ENCODE measurements around the gene HIC1.
"Not testable (repeated sequence)": the region's sequence is repeated elsewhere in the genome, so short reads cannot be mapped to it uniquely, and the experiment has no call there.

The HIC1 gene, protein sequence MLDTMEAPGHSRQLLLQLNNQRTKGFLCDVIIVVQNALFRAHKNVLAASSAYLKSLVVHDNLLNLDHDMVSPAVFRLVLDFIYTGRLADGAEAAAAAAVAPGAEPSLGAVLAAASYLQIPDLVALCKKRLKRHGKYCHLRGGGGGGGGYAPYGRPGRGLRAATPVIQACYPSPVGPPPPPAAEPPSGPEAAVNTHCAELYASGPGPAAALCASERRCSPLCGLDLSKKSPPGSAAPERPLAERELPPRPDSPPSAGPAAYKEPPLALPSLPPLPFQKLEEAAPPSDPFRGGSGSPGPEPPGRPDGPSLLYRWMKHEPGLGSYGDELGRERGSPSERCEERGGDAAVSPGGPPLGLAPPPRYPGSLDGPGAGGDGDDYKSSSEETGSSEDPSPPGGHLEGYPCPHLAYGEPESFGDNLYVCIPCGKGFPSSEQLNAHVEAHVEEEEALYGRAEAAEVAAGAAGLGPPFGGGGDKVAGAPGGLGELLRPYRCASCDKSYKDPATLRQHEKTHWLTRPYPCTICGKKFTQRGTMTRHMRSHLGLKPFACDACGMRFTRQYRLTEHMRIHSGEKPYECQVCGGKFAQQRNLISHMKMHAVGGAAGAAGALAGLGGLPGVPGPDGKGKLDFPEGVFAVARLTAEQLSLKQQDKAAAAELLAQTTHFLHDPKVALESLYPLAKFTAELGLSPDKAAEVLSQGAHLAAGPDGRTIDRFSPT

DNA sequence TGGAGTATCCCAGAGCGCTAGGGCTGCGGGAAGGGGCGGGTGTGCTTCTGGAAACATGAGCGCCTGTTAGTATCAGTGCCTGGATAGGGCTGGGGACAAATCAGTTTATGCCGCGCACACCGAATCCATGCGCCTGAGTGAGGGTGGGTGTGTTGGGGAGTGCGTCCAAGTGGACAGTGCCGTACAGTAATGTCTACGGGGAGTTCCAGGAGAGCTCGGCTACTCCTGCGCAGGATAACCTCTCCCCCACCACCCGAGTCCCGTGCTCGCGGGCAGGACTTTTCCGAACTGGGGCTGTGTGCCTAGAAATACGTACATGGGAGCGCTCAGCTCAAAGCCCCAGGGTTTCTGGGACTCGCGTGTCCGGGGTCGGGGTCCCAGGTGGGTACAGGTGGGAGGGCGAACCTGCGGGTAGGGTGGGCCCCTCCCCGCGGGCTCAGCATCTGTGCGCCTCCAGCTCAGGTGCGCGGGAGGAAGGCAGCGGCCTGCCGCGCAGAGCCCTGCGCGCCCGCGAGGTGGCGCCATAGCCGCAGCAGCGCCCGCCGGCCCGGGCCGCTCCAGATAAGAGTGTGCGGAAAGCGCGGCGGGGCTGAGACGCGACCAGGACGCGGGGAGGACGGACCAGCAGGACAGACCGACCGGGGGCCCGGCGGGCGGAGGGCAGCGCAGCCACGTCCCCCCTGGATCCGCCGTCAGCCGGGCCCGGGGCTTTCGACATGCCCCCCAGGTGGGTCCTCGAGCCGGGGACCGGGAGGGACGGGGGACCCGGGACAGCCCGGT, at the start of gene HIC1:
TSS of gene HIC1 (plus strand) at position 592 of the 780 bp plus-strand sequence. CDS start 1,588 bp downstream, outside the sequence.
- peak; percentile 68 to 71 for ATAC-seq

DNA sequence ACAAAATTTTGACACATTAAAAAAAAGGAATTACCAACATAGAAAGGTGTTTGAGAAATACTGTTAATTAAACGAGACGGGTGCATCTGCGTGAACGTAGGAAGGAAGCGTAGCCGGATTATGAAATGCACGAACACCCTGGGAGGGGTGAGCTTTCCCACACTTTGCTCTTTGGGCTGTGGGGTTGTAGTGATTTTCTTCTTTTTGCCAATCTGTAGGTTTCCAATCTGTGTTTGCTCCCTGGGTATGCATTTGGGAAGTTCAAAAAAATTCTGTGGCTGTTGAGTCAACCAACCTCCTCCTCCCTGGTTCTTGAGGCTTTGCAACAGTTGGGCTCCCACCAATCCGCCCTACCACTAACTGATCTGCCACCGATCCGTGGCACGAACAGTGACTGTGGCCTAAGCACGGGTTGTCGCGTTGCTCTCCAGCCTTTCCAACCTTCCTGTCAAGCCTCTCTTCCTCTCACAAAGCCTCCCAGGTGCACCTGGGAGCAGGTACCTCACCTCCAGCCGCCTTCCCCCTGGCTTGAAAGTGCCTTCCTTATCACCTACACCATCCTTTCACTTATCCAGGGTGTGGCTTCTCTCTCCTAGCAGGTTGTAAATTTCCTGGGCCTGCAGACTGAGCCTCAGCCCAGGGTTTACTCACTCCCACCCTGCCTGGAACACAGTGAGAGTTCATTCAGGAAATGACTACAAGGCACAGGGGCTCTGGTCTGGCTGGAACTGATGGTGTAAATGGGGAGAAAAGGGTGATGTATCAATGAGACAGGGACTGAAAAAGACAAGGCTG, 46.4 kb upstream of the HIC1 start:
- ATAC-seq, result no peak

DNA sequence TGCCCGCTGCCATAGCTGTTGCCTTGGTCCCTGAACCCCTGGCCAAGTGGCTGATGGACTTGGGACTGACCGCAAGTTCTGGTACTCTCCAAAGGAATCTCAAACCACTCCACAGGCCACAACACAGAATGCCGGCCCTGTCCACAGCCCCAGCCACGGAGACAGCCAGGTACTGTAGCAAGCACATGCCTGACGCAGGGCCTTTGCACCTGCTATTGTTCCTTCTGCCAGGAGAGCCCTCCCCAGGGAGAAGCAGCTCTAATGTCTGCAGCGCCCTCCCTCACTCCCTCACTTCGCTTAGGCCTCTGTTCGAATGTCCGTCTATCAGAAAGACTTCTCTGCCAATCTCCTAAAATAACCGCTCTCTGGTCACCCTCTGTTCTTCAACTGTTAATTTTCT, 45.2 kb upstream of the HIC1 start:
- ATAC-seq, result no peak

DNA sequence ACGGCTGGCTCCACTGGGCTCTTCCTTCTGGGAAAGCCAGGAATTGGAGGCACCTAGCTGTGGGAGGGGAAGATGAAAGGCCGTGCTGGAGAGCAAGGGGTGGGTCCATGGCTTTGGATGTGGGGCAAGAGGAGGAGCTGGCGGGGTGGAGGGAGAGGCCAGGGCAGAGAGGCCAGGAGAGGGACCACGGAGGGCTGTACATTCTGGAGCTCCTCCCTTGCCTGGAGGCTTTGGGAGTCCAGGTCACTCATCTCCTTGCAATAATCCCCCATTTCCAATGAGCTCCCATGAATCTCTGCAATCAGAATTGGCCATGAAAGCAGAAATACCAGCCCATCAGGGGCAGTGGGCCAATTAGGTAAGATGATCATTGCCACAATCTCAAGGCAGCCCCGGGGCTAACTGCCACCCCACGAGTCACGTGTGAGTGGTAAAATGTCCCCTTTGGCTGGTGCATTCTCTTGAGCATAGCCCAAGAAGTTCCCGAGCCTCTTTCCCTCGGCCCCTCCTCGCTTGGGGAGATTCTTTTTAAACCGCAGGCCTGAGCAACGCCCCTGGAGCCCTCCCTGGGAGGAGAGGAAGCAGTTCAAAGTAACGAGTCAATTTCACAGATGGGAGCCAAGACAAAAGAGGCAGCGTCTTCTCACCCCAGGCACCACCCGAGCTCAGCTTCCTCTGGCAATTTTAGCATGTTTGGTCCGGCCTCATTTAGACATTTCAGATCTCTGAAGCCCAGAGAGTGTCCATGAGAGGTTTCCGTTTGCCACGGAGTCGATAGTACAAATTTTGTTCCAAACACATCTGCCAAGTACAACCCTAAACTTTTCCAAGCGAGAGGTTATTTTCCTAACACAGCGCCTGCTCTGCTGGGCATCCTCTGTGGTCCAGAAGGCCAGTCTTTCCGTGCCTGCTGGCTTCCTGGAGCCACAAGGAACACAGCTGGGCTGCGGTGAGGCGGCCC, 43.2 kb upstream of the HIC1 start:
- no peak for ATAC-seq

DNA sequence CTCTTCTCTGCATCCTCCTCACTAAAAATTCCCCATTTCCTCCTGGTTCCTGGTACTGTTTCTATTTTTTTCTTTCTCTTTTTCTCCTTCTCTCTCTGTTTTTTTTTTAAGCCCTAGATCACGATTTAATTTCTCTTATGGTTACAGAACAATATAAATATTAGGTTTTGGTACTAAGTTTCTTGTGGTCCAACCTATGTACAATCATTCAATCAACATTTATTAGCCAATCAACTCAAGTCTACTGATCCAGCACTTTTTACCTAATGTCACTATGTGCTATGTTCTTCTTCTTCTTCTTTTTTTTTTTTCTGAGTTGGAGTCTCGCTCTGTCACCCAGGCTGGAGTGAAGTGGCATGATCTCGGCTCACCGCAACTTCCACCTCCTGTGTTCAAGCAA, 42.4 kb upstream of the HIC1 start:
- ATAC-seq, result no peak

DNA sequence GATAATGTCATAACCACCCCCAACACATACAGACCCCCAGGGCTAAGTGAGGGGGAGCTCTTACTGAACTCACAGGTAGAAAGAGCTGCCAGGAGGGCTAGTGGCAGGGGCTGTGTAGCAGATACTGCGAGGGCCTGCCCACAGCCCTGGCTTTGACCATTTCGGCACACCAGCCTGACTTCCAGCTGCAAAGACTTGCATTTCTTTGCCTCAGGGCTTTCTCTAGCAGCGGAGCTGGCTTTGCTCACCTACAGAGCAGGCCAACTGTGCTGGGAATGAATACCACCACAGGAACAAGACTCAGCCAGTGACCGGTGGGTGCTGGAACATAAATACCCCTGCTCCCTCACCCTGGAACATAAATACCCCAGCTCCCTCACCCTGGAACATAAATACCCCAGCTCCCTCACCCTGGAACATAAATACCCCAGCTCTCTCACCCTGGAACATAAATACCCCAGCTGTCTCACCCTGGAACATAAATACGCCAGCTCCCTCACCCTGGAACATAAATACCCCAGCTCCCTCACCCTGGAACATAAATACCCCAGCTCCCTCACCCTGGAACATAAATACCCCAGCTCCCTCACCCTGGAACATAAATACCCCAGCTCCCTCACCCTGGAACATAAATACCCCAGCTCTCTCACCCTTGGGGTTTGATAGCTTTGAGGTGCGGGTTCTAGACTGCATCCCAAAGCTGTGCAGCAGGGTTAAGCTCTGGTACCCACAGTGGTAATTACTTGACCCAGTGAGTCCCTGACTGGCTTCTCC, 41.5 kb upstream of the HIC1 start:
- not testable (repeated sequence) for ATAC-seq

DNA sequence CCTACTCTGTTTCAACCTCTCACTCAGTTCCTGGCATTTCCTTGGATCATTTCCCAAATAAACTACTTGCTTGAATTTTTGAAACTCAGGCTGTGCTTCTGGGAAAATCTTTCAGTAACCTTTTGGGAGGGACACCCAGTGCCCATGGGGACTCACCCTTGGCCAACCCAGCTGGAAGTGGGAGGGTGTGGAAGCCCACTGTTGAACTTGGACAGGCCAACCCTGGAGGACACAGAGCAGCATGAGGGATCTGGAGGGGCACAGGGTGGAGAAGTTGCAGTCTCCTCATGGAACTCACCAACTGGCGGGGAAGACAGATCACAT, 40.9 kb upstream of the HIC1 start:
- no peak for ATAC-seq

DNA sequence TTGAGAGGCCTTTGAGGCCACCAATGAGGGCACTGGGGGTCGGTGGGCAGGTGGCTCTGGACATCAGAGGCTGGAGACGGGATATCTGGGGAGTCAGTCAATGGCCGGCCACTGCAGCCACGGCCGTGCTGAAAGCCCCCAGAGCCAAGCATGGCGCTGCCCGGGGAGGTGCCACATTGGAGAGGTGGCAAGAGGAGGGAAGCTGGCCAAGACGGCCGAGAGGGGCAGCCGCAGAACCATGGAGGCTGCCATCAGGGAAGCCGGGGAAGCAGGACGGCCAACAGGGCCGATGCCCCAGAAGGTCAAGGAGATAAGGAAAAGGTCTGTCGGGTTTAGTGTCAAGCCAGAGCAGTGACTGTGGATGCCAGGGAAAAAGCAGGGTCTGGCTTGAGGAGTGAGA, 39.6 kb upstream of the HIC1 start:
- no peak for ATAC-seq

DNA sequence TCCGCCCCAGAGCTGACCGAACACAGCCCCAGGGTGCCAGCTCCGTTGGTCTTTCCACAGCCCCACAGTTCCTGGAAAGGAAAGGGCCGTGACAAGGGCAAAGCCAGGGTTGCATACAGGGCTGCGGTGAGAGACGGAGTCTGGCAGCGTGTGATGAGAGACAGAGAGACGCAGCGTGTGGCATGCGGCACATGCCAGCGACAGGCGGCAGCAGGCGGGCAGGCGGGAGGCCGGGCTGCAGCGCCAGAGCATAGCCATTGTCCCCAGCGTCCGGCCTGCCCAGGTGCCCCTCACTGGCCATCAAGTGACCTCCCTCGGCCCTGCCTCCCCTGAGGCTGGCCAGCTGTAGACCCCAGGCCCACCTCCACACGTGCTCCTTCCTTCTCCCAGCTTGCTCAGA, 38.4 kb upstream of the HIC1 start:
- ATAC-seq, result no peak

DNA sequence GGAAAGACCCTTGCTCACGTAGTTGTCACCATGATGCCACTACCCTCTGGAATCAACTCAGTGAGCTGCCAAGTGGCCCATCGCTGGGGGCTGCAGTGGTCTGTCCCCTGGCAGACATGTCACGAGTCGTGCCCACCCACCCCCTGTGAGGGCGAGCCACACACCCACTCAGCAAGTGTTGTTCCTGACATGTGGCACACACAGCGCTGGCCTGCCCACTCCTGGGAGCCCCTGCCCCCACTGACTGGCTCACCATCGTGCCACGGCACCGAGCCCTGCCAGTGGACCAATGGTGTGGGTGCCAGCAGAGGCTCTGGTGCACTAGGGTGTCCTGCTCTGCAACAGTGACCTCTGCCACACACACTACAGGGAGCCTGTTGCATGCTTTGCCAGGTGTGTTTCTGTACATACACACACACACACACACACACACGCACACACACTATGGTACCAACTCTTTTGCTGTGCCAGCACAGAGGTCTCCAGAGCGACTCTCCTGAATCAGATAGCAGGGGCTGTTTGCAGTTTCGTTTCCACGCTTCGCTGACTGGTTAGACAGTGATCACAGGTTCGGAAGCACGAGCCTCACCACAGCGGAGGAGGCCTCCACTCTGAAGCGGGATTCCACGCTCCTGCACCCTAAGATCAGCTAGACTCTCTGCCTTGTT, 37.5 kb upstream of the HIC1 start:
- ATAC-seq, result no peak

DNA sequence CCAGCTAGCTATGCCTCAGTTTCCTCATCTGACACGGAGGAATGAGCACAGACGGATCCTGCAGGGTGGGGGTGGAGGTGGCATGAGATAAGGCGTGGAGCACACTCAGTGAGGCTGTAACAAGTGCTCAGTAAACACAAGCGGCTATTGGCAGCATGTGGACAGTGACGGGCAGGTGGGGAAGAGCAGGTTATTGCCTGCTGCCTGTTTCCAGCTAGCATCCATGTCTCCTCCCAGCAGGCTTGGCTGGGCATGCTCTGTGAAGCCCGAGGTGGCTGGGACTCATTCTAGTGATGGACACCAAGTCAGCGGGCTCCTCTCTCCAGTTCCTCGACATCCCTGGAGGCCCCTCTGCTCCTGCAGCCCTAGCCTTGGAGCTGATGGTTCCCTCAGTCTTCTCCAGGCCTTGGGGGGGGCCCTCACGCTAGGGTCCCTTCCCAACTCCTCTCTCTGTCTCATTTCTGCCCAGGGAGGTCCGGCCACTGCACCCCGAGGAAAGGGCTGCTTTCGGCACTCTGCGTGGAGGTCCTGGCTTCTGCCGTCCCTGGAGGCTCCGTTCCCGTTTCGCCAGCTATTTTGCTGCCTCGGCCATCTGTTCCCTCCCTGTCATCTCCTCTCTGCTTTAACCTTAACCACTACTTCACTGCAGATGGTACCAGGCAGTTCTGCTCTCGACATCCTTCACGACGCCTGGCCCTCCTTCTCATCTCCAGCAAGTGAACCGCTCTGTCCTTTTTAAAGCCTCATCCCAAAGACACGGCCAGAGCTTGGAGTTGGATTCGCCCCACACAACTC, 36.0 kb upstream of the HIC1 start:
- ATAC-seq, result no peak

DNA sequence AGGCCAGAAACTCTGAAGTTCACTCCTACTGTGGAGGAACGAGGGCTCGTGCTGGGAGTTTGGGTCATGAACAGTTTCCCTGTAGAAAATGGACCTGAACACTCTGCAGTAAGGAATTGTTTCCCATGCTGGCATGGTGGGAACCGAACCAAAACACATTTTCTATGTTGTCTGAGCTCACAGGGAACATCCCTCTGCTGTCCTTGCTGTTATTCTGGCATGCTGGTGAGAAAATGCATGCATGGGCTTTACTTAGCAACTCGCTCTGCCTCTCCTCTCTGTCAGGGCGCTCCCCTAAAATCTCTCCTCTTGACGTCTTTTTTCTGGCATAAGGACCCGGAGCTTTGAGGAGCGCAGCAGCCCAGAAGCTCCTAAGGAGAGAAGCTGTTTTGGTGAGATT, 35.2 kb upstream of the HIC1 start:
- ATAC-seq, result no peak

DNA sequence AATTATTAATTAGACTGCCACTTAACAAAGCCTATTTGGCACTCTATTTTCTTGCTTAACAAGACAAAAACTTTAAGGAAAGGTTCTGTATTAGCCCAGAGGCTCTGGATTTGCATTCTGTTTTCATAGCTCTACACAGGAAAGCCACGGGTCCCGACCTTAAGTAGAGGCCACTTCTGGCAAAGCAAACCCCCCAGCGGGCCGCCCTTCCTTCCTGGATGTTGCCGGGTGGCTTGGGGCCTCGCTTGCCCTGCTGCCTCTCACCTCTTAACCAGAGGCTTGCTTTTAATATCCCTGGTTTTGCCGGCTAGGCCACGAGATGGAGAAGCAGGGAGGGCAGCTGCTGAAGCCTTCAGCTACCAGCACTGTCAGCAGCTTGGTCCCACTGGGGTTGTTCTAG, 34.2 kb upstream of the HIC1 start:
- no peak for ATAC-seq

DNA sequence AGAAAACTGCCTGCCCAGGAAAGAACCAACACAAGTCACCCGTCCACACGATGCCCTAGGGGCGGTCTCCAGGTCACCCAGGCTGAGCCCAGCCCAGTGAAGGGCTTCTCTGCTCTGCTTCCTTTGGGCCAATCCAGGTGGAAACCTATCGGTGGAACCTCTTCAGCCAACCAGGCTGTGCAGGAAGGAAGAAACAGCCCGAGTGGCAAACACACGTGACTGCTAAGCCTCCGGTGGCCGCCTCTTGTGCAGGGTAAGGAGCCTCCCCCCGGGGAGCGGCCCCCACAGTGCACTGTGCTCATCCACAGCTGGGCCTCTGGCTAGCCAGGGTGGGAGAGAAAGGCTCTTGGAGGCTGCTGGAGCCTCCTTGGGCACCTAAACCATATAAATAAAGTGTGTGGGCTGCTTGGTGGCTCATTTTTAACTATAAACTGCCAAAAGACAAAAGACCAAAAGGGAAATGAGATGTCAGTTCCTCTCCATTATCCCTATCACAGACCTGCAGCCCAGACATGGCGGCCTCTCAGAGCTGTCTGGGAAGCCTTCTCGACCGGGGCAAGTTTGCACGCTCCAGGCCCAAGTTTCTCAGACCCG, 32.2 kb upstream of the HIC1 start:
- ATAC-seq, result no peak

DNA sequence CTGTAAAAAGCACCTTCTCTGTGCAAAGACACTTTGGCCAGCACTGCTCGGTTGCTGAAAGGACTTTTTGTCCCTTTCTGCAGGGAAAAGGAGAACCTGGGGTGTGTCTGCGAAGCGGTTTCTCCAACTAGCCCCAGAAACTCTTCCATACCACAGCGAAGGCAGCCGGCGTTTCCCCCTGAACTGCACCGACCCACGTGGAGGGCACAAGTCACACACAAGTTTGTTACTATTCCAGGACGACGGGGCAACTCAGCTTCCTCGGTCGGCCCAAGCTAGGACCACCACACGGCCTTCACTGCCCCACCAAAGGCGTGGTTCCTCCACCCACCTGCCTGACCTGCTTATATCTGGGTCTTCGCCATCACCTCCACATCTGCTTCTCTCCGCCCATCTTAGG, 31.6 kb upstream of the HIC1 start:
- ATAC-seq, result no peak

DNA sequence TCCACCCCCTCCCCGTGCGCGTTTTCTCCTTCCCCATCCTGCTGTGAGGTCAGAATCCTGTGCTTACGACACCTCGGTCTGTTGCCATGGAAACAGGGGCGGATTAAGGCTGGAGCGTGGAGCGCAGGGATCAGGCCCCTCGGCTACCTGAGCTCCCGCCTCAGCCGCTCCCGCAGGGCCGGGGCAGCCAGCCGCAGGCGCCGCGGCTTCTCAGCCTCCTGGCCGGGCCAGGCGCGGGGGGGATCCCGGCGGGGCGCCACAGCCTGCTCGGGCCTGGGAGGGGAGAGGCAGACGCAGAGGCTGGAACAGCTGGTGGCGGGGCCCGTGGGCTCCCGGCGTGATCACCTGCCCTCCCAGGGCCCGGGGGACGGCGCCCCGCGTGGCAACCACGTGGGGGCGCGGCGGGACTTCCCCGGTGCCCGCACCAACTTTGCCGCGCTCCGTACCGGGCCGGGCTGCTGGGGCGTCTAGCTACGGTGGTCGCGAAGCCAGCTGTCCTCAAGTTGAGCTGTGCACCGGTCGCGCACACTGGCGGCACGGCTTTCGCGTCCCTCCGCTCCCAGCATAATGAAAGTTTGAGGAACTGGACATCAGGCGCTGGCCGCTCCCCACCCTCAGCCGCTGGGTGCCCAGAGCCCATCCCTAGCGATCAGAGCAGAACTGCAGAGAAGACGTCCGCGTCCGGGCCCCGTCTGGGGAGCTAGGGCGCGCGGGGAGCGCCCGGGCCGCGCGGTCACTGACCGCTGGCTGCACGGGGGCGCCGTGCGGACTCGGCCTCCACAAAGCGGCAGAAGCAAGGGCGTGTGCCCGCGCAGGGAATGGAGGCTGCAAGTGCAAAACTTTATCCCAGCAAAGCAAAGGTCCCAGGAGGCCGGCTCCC, 31.0 kb upstream of the HIC1 start:
- peak; percentile 14 to 26 for ATAC-seq

DNA sequence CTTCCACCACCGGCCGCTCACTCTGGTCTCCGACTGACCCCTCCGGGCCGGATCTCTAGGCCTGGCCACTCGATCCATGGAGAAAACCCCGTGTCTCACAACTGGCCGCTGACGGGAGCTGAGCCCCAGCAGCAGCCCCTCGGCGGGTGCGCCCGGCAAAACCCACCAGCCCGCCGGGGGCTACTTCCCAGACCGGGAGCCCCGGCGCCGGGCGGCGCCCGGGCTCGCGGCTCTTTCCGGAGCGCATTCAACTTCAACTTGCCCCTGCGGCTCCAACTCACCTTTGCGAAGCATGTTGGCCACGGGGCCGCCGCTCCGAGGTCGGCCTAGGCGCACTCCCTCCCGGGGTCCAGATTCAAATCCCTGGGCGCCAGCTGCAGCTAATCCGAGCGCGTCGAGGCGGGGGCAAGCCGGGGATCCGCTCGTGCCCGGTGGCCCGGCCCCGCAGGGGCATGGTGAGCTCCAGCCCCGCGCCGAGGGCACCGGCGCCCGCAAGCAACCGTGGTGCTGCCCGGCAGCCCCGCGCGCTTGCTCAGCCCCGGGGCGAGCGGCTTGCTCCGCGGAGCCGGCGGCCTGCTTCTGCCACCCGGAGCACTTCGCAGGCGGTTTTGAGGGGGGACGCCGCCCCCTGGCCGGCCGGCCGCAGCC, 30.2 kb upstream of the HIC1 start:
- no peak for ATAC-seq

Measured in activated CD4-positive, CD25-positive, alpha-beta regulatory T cell treated with anti-CD3 and anti-CD28 coated beads, Interleukin-2, amount 50 U/mL, for 24 hours (primary cell).